Measurements from ENCODE around the gene TRRAP. TPM values are rescaled to one million over a fixed set of nuclear protein-coding genes. Genes with fewer than 3 reads are reported as not detected.

The TRRAP gene
- total RNA-seq, 3 donors from 2014 or later: 24.6 to 39.0 (median 38.9) TPM

- Histone ChIP-seq H3K9me3 (no peaks in the 10 kb centered on the region), H3K4me1 (no peaks in the 10 kb centered on the region), H3K27me3 (no peaks in the 10 kb centered on the region), H3K4me3 (no peak overlapping the region), H3K36me3 (no peaks in the 10 kb centered on the region), H3K27ac (no peak overlapping the region)
- TF ChIP-seq CTCF (IDR thresholded peaks at IDR 0.05): no peak
- TF ChIP-seq POLR2A (IDR thresholded peaks at IDR 0.05): no peak
- TF ChIP-seq POLR2AphosphoS5 (IDR thresholded peaks at IDR 0.05): no peak
- DNase-seq (ENCODE audit: low spot score in 2 of 2): no peak
- intact Hi-C loops (cut with DNase I; ENCODE audit: low total_unique reads): no loop called here
Measured at GRCh38 chr7:98881561-98882315, 3.4 kb downstream of the TRRAP start.

- Histone ChIP-seq H3K9me3 (no peaks in the 10 kb centered on the region), H3K4me3 (no peak overlapping the region), H3K4me1 (no peaks in the 10 kb centered on the region), H3K27ac (no peak overlapping the region), H3K36me3 (no peaks in the 10 kb centered on the region), H3K27me3 (no peaks in the 10 kb centered on the region)
- no peak for DNase-seq (ENCODE audit: low spot score in 2 of 2)
- intact Hi-C loops (cut with DNase I; ENCODE audit: low total_unique reads): no loop called here
- TF ChIP-seq POLR2AphosphoS5 (IDR thresholded peaks at IDR 0.05) (no peak), CTCF (IDR thresholded peaks at IDR 0.05) (no peak), POLR2A (IDR thresholded peaks at IDR 0.05) (no peak)
Measured at GRCh38 chr7:98884416-98884815, 6.1 kb downstream of the TRRAP start.

GRCh38 chr7:98887038-98887437, 8.7 kb downstream of the TRRAP start:
- no peaks in the 10 kb centered on the region for H3K9me3 ChIP-seq
- H3K4me1 ChIP-seq: no peaks in the 10 kb centered on the region
- DNase-seq (ENCODE audit: low spot score in 2 of 2): no peak
- H3K4me3 ChIP-seq: no peak overlapping the region
- no peak overlapping the region for H3K27ac ChIP-seq
- intact Hi-C loops (cut with DNase I; ENCODE audit: low total_unique reads): no loop called here
- no peaks in the 10 kb centered on the region for H3K27me3 ChIP-seq
- TF ChIP-seq CTCF (IDR thresholded peaks at IDR 0.05): no peak
- TF ChIP-seq POLR2A (IDR thresholded peaks at IDR 0.05): no peak
- TF ChIP-seq POLR2AphosphoS5 (IDR thresholded peaks at IDR 0.05): no peak
- H3K36me3 ChIP-seq: no peaks in the 10 kb centered on the region

GRCh38 chr7:98892609-98893008, 14.3 kb downstream of the TRRAP start:
- H3K4me1 ChIP-seq: no peaks in the 10 kb centered on the region
- DNase-seq (ENCODE audit: low spot score in 2 of 2): no peak
- peaks cover 4% of the 10 kb centered on the region for H3K36me3 ChIP-seq
- H3K27me3 ChIP-seq: no peaks in the 10 kb centered on the region
- intact Hi-C loops (cut with DNase I; ENCODE audit: low total_unique reads): no loop called here
- H3K4me3 ChIP-seq: no peak overlapping the region
- H3K9me3 ChIP-seq: no peaks in the 10 kb centered on the region
- no peak for TF ChIP-seq POLR2A (IDR thresholded peaks at IDR 0.05)
- no peak for TF ChIP-seq POLR2AphosphoS5 (IDR thresholded peaks at IDR 0.05)
- no peak for TF ChIP-seq CTCF (IDR thresholded peaks at IDR 0.05)
- no peak overlapping the region for H3K27ac ChIP-seq

GRCh38 chr7:98899816-98900215, 21.5 kb downstream of the TRRAP start:
- no peaks in the 10 kb centered on the region for H3K9me3 ChIP-seq
- TF ChIP-seq CTCF (IDR thresholded peaks at IDR 0.05): no peak
- no peak for TF ChIP-seq POLR2A (IDR thresholded peaks at IDR 0.05)
- no peak for TF ChIP-seq POLR2AphosphoS5 (IDR thresholded peaks at IDR 0.05)
- no peak overlapping the region for H3K4me3 ChIP-seq
- no peak overlapping the region for H3K27ac ChIP-seq
- H3K4me1 ChIP-seq: no peaks in the 10 kb centered on the region
- intact Hi-C loops (cut with DNase I; ENCODE audit: low total_unique reads): no loop called here
- peaks cover 13% of the 10 kb centered on the region for H3K36me3 ChIP-seq
- no peak for DNase-seq (ENCODE audit: low spot score in 2 of 2)
- H3K27me3 ChIP-seq: no peaks in the 10 kb centered on the region
